ENCODE data around the gene CAMK1G. TPM values are rescaled to one million over a fixed set of nuclear protein-coding genes. Genes with fewer than 3 reads are reported as not detected.

Gene CAMK1G
- total and polyA plus RNA-seq, 2 donors (not counting 1 experiment from before 2014, with no cell fraction given) = not detected

GRCh38 chr1:209564849-209565248 lies 18.7 kb upstream of the CAMK1G start:
- no peak overlapping the region for H3K27ac Mint-ChIP-seq
- no peaks in the 10 kb centered on the region for H3K36me3 ChIP-seq (replicated peaks in 1 of 2; ENCODE audit: control extremely low read depth in 1 of 2, control insufficient read depth in 1 of 2, extremely low read depth in 1 of 2, insufficient read depth in 2 of 2, low read length in 1 of 2)
- 87% methylated on average over 4 of the region's 4 CpGs for WGBS (ENCODE audit: insufficient coverage)
- H3K4me3 ChIP-seq (ENCODE audit: control extremely low read depth in 1 of 5, extremely low read depth in 1 of 5, insufficient read depth in 1 of 5, low read depth in 2 of 5, low read length in 4 of 5) = no peak overlapping the region
- peaks cover 30% of the 10 kb centered on the region for H3K27me3 Mint-ChIP-seq
- ATAC-seq (ENCODE audit: low read depth) (no peak), DNase-seq (no peak)
- intact Hi-C loops (cut with micrococcal nuclease) = no loop called here
- peaks cover 5% of the 10 kb centered on the region for H3K4me1 Mint-ChIP-seq
- peaks cover 4 to 5% of the 10 kb centered on the region in 2 donors for H3K4me1 ChIP-seq (ENCODE audit: control insufficient read depth in 2 of 2, insufficient read depth in 2 of 2, low read length in 2 of 2)
- no peak overlapping the region for H3K4me3 Mint-ChIP-seq
- H3K9me3 ChIP-seq (ENCODE audit: control extremely low read depth in 1 of 3, control insufficient read depth in 2 of 3, insufficient read depth in 1 of 3, low read length in 2 of 3) = no peaks in the 10 kb centered on the region
- no peak overlapping the region for H2AFZ ChIP-seq (ENCODE audit: insufficient read depth, low read depth, low read length, poor library complexity, severe bottlenecking)
- H3K4me2 ChIP-seq (replicated peaks; ENCODE audit: low read depth, low read length, poor library complexity, severe bottlenecking) = no peak overlapping the region
- H3K27ac ChIP-seq (ENCODE audit: low read length in 2 of 2) = no peak overlapping the region
- H3K27me3 ChIP-seq (replicated peaks in 1 of 4; ENCODE audit: control extremely low read depth in 1 of 4, control insufficient read depth in 3 of 4, insufficient read depth in 4 of 4, low read length in 3 of 4) = peaks cover 0 to 12% (median 8%) of the 10 kb centered on the region in 4 experiments
- TF ChIP-seq EZH2 (IDR thresholded peaks at IDR 0.05; ENCODE audit: borderline replicate concordance, insufficient read depth, low read depth, low read length, poor library complexity, severe bottlenecking) (no peak), CTCF (IDR thresholded peaks at IDR 0.05) (no peak)
- H3K9ac ChIP-seq (ENCODE audit: low read length) = no peak overlapping the region
- no peaks in the 10 kb centered on the region for H3K9me3 Mint-ChIP-seq (ENCODE audit: insufficient read depth)
- no peaks in the 10 kb centered on the region for H3K79me2 ChIP-seq (ENCODE audit: control insufficient read depth, insufficient read depth, low read length)
- CTCF ChIA-PET = interaction anchor here (1.5 to 3.9 kb wide), 4 partner anchors 11 to 362 kb away, joined by 4 to 31 read pairs (median 12); no protein-coding TSS in a partner anchor
- POLR2A ChIA-PET = no interaction called here
- H4K20me1 ChIP-seq (ENCODE audit: control insufficient read depth, insufficient read depth, low read length, poor library complexity, severe bottlenecking) = no peaks in the 10 kb centered on the region

- no peak overlapping the region for H3K9ac ChIP-seq (ENCODE audit: low read length)
- H3K4me1 ChIP-seq (ENCODE audit: control insufficient read depth in 2 of 2, insufficient read depth in 2 of 2, low read length in 2 of 2) = peaks cover 4 to 5% of the 10 kb centered on the region in 2 donors
- 48% methylated on average over 8 of the region's 15 CpGs for WGBS (ENCODE audit: insufficient coverage)
- DNase-seq (peak; percentile 63), ATAC-seq (ENCODE audit: low read depth) (no peak)
- Mint-ChIP-seq H3K4me1 (peaks cover 5% of the 10 kb centered on the region), H3K9me3 (ENCODE audit: insufficient read depth) (no peaks in the 10 kb centered on the region), H3K4me3 (no peak overlapping the region), H3K27me3 (peaks cover 39% of the 10 kb centered on the region), H3K27ac (no peak overlapping the region)
- no peak overlapping the region for H3K4me2 ChIP-seq (replicated peaks; ENCODE audit: low read depth, low read length, poor library complexity, severe bottlenecking)
- no peaks in the 10 kb centered on the region for H4K20me1 ChIP-seq (ENCODE audit: control insufficient read depth, insufficient read depth, low read length, poor library complexity, severe bottlenecking)
- TF ChIP-seq EZH2 (IDR thresholded peaks at IDR 0.05; ENCODE audit: borderline replicate concordance, insufficient read depth, low read depth, low read length, poor library complexity, severe bottlenecking) (no peak), CTCF (IDR thresholded peaks at IDR 0.05) (peak; percentile 75)
- no peaks in the 10 kb centered on the region for H3K79me2 ChIP-seq (ENCODE audit: control insufficient read depth, insufficient read depth, low read length)
- H2AFZ ChIP-seq (ENCODE audit: insufficient read depth, low read depth, low read length, poor library complexity, severe bottlenecking) = no peak overlapping the region
- no peak overlapping the region for H3K4me3 ChIP-seq (ENCODE audit: control extremely low read depth in 1 of 5, extremely low read depth in 1 of 5, insufficient read depth in 1 of 5, low read depth in 2 of 5, low read length in 4 of 5)
- CTCF ChIA-PET = interaction anchor here (0.6 to 5.0 kb wide), 16 partner anchors 9 to 363 kb away, joined by 3 to 59 read pairs (median 4); partner anchors contain the start of genes CAMK1G and UTP25
- no peak overlapping the region for H3K27ac ChIP-seq (ENCODE audit: low read length in 2 of 2)
- intact Hi-C loops (cut with micrococcal nuclease) = no loop called here
- POLR2A ChIA-PET = no interaction called here
- no peaks in the 10 kb centered on the region for H3K36me3 ChIP-seq (replicated peaks in 1 of 2; ENCODE audit: control extremely low read depth in 1 of 2, control insufficient read depth in 1 of 2, extremely low read depth in 1 of 2, insufficient read depth in 2 of 2, low read length in 1 of 2)
- H3K9me3 ChIP-seq (ENCODE audit: control extremely low read depth in 1 of 3, control insufficient read depth in 2 of 3, insufficient read depth in 1 of 3, low read length in 2 of 3) = no peaks in the 10 kb centered on the region
- H3K27me3 ChIP-seq (replicated peaks in 1 of 4; ENCODE audit: control extremely low read depth in 1 of 4, control insufficient read depth in 3 of 4, insufficient read depth in 4 of 4, low read length in 3 of 4) = peaks cover 0 to 20% (median 11%) of the 10 kb centered on the region in 4 experiments
These were observed 17.5 kb upstream of the CAMK1G start for GRCh38 chr1:209565759-209566678.
